ENCODE results near the gene IGF1R.

DNA sequence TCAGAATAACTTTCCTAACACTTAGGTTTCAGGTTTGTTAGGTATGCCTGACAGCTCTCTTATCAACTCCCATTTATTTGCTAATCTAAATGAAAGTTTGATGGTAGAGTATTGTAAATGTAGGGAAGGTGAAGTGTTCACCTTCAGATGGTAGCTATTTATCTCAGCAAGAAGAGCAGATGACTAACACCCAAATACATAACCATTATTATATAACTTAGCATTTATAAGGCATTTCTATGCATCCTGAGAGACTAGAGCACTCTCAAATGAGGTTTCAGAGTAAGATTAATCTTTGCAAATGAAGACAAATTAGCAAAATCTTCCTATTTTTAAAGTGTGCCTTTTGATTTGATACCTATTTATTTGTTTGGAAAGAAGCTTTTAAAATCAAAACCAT is 143.8 kb downstream of the IGF1R start:
- TF ChIP-seq, protein P1, sequence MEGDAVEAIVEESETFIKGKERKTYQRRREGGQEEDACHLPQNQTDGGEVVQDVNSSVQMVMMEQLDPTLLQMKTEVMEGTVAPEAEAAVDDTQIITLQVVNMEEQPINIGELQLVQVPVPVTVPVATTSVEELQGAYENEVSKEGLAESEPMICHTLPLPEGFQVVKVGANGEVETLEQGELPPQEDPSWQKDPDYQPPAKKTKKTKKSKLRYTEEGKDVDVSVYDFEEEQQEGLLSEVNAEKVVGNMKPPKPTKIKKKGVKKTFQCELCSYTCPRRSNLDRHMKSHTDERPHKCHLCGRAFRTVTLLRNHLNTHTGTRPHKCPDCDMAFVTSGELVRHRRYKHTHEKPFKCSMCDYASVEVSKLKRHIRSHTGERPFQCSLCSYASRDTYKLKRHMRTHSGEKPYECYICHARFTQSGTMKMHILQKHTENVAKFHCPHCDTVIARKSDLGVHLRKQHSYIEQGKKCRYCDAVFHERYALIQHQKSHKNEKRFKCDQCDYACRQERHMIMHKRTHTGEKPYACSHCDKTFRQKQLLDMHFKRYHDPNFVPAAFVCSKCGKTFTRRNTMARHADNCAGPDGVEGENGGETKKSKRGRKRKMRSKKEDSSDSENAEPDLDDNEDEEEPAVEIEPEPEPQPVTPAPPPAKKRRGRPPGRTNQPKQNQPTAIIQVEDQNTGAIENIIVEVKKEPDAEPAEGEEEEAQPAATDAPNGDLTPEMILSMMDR (conservative IDR thresholded peaks at IDR 0.05; ENCODE audit: low read depth, low read length): no peak
- TF ChIP-seq EZH2 (IDR thresholded peaks at IDR 0.05; ENCODE audit: low read length, unreplicated experiment): no peak
